NCI-H2107 treated with DMSO at 0.1 percent for 48 hours (cell line): ENCODE data around the gene CLTCL1.
"Not testable (repeated sequence)": the region's sequence is repeated elsewhere in the genome, so short reads cannot be mapped to it uniquely, and the experiment has no call there.

Experiments
- DNase-seq: peaks from one replicate; lab custom pipeline; 2025; ENCODE audit not compliant: unreplicated experiment; lab: John Stamatoyannopoulos, UW

Gene CLTCL1

DNA sequence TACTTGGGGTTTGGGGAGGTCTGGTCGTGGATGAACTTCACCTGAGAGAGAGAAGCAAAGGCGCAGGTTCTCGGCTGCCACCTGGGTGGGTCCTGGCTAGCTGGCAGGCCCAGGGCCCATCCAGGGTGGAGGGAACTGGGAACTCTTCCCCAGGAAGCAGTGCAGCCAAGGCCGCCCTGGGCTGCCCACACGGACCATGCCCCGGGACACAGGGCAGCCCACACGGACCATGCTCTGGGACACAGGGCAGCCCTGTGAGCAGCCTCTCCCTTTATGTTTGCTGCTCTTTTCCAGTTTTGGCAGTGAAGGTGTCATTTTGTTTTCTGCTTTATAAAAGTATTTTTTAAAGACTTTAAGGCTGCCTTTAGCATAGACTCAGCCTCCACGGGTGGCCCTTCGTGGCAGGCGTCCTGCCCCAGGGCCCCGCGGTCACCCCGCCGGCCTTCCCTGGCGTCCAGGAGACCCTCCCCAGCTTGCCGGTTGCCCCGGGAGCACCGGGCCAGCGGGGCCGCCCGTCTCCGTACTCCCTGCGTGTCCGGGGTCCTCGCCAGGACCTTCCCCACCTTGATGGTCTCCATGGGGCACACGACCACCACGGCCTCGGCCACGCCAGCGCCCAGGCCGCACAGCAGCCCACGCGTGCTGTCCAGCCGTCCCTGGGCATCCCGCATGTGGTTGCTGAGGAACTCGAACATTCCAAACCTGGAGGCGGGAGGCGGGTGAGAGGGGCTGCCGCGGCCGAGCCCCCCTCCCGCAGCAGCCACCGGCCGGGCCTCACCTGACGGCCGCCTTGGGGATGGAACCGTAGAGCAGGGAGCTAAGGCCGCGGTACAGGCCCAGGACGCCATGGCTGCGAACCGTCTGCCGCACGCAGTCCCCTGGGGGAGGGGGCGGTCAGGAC lies 114.1 kb downstream of the CLTCL1 start:
- DNase-seq: no peak

DNA sequence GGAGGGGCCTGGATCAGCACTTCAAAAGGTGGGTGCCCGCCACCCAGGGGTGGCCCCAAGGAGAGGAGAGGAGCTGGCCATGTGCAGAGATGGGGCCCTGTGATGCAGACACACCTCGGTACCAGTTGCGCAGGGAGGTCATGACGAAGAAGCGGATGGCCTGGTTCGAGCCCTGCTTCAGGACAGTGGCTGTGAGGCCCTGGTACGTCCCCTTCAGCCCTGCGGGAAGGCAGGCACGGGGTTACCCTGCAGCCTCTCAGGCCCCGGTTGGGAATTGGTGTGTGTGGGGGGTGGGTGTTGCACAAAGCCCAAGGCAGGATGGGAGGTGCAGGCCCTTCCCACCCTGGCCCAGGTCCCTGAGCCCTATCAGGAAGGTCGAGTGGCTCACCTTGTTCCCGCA lies 114.8 kb downstream of the CLTCL1 start:
- no peak for DNase-seq

DNA sequence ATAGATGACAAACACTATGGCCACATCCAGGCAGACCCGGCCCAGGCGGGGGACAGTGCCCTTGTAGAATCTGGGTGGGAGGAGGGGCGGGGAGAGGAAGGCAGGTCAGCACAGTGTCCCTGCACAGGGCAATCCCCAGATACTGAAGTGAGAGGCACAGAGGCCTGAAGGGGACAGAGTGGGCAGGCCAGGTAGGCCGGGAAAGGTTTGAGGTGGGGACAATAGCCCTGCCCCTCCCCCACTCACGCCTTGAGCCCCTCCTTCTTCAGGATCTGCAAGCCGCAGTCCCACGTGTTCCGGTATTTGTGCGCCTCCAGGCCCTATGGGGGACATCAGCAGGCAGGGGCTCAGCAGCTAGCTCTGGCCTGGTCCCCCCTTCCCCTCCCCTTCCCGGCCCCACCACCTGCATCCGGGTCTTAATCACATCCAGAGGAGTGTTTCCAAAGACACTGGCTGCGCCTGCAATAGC lies 115.3 kb downstream of the CLTCL1 start:
- no peak for DNase-seq

DNA sequence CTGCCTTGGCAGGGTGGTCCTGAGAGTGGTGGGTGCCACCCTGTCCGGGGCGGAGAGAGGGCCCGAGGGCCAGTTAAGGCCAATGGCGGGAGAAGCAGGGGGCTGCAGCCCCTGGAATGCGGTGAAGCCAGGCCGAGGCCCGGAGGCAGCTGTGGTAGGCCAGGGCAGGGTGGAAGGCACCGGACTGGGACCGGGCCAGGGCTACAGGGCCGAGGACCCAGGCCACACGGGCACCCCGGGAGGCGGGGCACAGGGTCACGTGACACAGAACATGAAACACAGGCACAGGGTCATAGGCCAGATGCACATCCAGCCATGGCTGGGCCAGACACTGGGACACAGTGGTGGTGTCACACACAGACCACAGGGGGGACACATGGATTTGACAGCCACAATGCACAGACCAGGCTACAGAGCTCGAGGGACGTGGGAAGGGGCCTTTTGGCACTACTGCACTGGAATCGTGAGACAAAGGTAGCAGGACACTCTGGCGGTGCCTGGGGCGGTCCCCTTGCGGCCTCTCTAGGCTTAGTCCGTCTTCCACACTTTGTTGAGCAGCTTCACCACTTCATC lies 115.8 kb downstream of the CLTCL1 start:
- no peak for DNase-seq

DNA sequence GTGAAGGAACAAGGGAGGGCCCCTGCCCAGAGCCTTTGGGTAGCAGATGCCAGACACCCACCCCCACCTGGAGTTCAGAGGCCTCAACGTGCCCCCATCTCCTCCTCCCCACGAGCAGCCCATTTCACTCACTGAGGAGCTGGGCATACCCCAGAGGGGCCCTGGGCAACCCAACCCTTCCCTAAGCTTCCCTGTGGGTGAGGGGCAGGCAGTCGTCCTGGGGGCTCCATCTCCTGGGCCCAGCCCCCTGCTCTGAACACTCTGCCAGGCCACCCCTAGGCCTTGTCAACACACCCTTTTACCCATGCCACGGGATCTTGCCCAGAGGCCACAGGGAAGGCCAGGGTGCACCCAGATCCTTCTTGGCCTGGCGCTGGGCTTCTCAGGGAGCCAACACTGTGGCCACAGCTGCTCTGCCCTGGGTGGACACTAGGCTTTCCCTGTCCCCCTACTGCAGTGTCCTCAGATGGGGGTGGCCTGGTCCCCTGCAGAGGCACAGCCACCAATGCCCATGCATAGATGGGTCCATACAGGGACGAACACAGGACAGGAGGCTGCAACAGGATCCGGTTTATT lies 116.4 kb downstream of the CLTCL1 start:
- no peak for DNase-seq

DNA sequence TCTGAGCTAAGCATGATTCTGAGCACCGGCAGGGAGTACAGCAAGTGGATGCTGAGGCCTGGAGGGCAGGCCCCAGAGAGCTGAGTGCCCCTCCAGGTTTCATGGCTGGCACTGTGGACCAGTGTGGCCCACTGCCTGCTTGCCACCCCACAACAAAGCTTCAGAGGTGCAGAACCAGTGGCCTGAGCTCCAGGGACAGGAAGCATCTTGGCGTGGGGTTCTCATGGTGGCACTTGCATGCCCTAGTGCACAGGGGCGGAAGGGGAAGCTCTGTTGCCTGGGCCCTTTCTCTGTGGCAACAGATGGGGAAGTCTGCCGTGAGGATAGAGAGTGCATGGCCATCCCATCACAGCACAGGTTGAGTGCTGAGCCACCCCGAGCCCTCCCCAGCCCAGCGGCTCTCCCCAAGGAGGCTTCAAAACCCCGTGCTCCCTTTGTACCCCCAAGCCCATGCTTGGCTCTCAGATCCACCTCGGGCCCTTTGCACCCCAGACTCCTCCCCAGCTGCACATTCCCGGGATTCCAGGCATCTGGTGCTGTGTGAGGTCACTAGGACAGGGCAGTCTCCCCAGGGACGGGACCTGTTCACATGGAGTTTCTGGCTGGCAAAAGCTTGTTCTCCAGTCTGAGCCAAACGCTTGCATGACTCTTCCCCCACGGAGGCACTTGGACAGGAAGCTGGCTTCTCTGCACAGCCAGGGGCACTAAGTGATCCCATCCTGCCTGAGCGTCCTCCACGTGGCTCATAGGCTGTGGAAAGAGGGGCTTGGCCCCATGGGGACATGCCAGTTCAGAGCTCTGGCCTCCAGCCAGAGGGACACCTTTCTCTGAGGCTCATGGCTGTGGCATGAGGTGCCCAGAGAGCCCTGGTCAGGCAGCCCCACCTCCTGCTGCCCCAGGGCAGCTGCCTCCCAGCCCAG lies 117.2 kb downstream of the CLTCL1 start:
- DNase-seq: no peak

DNA sequence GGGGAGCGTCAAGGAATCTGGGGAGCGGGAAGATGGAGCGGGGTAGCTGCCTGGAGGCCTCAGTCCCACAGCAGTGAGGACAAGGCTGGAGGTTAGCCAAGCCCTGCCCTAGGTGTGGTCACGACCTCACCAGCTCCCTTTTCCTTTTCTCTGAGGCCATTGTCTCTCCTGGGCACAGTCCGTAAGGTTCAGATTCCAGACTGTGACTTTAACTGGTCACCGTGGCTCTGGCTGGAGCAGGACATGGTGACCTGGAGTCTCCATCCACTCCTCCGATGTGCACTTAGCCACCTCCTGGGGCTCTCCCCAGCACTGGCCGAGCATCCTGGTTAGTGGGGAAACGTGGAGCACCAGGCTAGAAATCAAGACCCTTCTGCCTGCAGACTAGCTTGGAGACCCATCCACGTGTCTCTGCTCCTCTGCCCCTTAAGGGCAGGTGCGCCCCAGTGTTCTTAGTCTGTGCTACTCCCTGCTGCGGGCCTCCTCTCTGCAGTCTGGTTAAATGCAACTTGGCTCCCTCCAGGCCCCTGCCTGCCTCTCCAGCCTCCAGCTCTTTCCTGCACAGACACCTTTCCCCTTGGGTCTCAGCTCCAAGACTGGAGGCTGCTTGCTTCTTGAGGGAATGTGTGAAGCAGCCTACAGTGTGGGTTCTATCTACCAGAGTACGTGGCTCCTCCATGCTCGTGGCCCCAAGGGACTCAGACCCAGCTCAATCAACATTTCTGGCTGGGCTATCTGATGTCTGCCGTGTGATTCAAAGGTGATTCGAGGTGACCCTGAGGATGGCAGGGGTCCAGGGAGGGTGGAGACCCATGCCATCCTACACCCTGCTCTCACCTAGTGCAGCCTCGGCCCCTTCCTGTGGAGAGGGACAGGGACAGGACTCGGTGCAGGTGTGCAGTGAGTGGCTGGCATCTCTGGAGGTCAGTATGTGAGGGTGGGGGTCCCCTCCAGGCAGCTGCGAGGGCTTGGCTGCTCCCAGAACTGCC lies 118.2 kb downstream of the CLTCL1 start:
- DNase-seq: no peak

DNA sequence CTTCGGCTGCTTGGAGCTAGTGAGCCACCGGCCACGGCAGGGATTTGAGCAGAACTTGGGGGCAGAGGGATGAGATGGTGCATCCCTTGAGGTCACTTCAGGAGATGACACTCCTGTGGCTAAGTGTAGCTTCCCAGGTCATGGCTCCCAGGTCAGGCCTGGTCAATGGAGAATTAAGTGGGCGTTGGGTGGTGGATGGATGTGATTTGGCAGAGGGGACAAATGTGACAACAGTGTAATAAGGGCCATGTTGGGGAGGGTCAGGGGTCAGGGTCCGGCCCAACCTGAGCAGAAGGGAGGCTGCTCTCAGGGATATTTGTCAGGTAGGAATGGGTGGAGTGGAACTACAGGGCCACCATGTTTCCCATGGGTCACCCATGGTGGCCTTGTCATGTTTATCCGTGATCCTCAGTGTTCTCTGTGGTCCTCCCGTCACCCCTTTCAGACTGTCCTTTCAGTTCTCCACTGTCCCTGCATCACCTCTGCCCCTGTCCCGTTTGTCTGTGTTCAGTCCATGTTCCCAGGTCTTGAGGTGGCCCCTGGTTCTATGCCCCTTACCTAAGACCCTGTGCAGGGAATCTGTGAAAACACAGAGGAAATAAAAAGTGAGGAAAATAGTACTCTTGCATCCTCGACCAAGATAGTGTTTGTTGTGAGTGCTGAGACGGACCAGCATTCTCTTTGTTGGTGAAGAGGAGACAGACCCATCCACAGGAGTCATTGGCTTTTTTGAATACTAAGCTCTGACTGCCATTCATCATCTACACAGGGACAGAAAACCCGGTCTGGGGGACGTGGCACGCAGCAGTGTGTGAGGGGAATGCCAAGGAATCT lies 119.1 kb downstream of the CLTCL1 start:
- no peak for DNase-seq

DNA sequence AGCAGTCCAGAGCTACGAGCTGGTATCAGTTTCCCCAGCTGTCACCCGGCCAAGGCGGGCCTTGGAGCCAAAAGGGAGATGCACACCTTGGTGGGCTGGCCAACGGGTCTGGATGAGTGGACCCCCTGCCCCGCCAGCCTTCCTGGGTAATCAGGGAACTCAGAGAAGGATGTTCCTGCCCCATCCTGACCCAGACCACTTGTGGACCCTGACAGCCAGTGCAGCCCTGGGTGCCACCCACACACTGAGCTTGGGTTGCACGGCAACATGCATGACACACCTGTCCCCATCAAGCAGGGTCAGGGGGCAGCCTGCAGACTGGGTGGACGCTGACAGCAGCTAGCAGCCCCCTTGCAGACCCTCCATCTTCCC lies 121.6 kb downstream of the CLTCL1 start:
- no peak for DNase-seq

DNA sequence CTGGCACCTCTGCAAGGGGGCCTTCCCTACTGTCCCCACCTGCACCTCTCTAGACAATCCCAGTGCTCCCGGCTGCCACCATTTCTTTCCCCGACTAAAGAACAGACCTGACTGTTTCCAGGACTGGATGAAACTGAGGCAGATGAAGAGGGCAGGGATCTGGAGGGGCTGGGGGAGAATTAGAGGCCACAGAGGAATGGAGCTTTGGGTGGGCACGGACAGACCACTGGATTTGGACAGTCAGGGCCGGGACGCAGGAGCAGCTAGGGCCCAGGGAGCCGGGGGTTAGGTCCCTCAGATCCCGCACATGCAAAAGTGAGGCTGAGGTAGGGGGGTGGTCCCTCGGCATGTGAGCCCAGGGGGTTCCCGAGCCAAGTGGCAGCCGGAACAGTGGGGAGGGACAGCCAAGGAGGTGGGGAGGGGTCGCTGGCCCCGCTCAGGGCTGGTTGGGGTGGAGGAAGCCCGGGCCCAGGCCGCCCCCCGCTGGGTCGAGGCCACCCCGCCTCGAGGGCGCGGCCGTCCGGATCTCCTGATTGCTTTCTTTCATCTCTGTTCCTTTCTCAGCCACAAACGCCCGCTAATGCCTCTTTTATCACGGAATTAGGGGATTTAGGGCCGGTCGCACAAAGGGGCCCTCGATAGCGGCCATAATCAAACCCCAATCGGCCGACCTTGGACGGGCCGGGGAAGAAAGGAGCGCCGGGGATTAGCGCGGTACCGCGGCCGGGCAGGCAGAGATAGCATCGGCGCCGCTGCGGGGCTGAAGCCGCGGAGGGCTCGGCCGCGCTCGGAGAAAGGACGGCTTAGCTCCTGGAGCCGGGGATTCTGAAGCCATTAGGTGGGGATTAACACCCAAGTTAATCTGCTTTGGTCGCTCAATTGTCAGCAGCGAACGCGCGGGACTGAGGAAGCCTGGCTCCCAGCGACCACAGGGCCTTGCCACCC lies 122.2 kb downstream of the CLTCL1 start:
- DNase-seq: no peak

DNA sequence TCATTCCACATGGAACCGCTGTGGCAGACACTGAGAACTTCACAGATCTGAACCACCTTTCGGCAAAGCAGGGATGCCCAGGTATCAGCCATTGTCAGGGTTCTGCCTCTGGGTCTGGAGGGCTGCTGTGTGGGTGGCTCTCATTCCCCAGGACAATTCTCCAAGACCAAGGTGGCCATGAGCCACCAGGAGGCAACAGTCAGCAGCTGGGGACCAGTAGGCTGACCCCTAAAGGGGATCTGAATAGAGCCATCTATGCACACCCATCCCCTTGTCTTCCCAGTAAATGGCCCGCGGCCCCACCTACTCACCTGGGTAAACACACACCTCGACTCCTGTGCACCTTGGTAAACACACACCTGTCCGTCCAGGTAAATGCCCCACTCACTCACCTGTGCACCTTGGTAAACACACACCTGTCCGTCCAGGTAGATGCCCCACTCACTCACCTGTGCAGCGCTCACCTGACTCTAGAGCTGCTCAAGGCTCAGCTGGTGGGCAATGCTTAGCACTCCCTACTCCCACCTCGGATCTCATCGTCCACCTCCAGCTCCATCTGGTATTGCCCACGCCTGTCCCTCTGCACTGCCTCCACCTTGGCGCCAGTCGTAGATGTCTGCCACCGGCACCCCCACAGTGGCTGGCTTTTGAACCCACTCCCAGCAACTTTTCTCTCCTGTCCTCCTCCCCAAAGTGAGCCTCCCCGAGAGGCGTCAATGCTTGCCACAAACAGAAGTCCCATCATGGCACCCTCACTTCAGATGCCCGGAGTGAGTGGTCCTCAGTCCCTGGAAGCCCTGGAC lies 123.2 kb downstream of the CLTCL1 start:
- DNase-seq: no peak

DNA sequence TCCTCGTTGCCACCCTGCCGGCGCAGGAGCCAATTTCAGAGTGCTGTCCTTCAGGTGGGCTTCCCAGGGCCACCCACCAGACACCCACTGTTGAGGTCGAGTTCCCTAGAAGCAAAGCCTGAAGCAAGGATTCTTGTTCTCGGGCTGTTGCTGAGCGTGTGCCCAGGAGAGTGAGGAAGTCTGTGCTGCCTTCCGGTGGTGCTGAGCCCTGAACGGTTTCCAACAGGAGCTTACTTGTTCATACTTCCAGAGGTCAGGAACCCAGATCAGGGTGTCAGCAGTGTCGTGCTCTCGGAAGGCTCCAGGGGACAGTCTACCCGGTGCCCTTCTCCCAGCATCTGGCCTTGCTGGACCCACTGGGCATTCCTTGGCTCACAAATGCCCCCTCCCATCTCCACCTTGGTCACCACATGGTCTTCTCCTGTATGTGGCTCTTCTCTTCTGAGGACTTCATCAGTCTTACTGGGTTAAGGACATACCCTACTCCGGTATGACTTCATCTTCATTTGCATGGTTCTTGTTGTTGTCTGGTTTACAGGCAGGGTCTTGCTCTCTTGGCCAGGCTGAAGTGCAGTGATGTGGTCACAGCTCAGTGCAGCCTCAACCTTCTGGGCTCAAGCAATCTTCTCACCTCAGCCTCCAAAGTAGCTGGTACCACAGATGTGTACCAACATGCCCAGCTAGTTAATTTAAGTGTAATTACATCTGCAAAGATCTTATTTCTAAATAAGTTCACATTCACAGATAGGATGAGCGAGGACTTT lies 124.2 kb downstream of the CLTCL1 start:
- DNase-seq: no peak

DNA sequence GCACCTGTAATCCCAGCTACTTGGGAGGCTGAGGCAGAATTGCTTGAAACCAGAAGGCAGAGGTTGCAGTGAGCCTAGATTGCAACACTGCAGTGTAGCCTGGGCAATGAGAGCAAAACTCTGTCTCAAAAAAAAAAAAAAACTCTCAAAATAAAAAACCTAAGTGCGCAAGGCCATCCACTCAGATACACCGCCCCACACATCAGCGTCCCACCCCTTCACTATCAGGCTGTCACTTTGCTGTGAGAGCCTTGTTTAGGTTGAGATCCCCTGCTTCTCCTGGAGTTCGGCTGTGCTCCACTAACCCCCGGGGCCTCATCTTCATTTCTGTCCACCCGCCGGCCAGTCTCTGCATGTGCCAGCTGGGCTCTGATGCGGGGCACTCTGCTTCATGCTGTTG lies 125.1 kb downstream of the CLTCL1 start:
- DNase-seq: no peak

DNA sequence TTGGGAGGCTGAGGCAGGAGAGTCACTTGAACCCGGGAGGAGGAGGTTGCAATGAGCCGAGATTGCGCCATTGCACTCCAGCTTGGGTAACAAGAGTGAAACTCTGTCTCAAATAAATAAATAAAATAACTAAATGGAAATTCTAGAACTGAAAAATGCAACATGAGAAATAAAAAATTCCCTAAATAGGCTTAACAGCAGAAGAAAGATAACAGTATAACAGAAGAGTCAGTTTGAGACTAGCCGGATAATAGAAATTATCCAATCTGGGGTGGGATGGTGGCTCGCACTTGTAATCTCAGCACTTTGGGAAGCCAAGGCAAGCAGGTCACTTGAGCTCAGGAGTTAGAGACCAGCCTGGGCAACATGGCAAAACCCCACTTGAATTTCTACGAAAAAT lies 127.1 kb downstream of the CLTCL1 start:
- no peak for DNase-seq

DNA sequence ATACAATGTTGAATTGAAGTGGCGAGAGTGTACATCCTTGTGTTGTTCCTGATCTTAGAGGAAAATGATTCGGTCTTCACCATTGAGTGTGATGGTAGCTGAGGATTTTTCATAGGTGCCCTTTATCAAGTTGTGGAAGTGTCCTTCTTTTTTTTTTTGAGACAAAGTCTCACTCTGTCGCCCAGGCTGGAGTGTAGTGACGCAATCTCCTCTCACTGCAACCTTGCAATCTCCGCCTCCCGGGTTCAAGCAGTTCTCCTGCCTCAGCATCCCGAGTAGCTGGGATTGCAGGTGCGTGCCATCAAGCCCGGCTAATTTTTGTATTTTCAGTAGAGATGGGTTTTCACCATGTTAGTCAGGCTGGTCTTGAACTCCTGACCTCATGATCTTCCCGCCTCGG lies 132.9 kb downstream of the CLTCL1 start:
- DNase-seq: not testable (repeated sequence)

DNA sequence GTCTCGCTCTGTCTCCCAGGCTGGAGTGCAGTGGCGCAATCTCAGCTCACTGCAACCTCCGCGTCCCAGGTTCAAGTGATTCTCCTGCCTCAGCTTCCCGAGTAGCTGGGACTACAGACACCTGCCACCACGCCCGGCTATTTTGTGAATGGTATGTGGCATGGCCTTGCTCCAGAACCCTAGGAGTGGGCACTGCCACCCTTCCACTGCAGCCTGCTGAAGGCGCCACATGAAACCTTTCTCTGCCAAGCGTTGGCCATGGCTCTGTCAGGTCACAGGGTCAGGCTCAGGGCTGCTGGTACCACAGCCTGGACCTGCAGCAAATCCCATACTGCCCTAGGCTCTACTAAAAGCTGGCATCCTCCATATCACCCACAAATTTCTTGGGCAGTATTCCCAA lies 135.4 kb downstream of the CLTCL1 start:
- DNase-seq: not testable (repeated sequence)
